Left forelimb (tissue), 1 donor: ENCODE results near the gene PRDX6.
"Not testable (repeated sequence)": the region's sequence is repeated elsewhere in the genome, so short reads cannot be mapped to it uniquely, and the experiment has no call there.

Source experiments
- DNase-seq: peaks from one replicate; pipeline ENCODE4 v3.0.0-alpha.2; 2018; ENCODE audit warnings: low spot score

PRDX6 gene

DNA sequence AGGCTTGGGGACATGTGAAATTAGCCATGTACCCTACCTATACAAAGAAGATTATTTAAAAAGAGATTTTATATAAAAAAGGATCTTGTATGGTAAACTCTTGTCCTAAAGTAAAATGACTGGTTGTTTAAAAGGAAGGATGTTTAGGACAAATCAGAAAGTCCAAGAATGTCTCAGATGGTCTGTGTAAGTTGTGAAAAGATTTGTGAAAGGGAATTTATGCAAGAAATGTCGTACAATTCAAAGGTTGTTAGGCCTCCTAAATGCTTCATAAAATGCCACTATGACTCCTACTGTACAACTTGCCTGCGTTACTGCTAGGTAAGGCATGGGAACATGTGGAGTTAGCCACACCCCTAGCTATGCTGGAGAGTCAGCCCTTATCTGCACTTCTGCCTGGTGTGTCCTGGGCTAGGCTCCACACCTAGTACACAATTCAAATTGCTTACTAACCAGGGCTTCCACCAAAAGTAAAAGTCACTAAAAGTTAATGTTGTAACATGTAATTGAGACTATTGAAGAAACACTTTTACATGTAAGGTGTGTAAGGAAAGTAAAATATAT, 19.7 kb downstream of the PRDX6 start:
- no peak for DNase-seq

GRCh38 chr1:173499729-173500128, 22.6 kb downstream of the PRDX6 start:
- no peak for DNase-seq

- no peak for DNase-seq
Measured at GRCh38 chr1:173502104-173502503, 25.0 kb downstream of the PRDX6 start.

DNA sequence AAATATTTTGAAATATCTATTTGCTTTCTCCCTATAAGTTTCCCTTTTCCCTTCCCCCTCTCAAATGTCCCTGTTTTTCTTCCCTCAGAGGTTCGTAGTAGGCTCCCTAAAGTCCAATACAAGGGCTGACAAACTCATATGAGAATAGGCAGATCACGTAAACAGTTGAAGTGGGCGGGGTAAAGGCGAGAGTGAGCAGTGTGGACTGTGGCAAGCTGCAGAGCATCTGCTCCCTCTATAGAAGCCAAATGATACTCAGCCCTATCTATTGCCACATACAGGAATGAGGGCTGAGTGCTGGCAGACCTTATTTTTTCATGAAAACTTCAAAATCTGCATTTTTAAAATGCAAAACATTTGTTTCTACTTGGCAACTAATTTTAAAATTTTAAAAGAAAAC, 26.3 kb downstream of the PRDX6 start:
- no peak for DNase-seq

DNA sequence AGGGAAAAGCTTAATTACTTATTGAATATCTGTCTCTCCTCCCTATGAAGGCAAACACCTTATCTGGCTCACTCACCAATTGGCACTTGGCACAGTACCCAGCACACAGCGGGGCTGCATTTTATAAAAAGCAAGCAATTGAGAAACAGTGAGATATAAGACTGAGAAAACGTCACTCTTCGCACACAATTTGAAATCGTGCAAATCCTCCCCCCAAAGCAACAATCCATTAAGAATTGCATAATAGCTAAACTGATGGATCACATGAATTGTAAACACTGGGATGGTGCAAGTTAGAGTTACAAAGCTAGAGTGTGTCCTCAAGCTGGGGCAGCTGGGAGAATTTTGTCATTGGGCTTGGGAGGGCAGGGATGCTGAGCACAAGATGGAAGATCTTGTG, 27.1 kb downstream of the PRDX6 start:
- no peak for DNase-seq

DNA sequence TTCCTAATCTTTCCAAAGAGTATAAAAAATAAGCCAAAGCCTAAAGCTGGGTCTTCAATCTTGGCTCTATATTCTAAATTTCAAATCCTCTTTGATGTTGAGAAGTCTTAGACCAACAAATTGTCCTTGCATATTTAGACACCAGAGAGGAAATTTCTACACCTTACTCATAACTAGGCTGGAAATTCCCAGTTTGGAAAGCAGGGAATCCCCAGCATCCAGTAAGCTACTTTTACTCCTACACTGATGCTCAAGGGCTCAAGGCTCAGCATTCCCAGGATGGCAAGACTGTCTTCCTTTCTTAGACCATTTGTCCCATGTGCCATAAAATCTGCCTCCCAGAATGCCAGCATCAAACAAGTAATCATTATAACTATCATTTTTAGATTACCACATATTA, 28.3 kb downstream of the PRDX6 start:
- no peak for DNase-seq

DNA sequence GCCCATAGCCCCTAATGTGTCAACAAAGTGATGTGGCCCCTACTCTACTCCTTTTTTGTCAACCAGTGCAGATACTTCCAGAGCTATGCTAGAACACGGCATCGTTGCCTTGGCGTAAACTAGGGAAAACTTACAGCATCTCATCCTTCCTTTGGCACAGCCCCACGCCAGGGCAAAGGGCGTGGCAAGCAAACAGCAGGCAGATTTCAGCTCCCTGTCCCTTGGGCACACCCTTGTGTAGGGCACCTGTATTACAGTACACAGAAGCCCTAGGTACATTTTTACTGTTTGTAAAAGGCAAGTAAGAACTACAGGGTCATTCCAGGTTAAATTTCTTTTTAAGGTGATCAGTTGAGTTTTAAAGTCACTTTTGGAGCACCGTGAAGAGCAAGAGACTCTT, 29.3 kb downstream of the PRDX6 start:
- no peak for DNase-seq

DNA sequence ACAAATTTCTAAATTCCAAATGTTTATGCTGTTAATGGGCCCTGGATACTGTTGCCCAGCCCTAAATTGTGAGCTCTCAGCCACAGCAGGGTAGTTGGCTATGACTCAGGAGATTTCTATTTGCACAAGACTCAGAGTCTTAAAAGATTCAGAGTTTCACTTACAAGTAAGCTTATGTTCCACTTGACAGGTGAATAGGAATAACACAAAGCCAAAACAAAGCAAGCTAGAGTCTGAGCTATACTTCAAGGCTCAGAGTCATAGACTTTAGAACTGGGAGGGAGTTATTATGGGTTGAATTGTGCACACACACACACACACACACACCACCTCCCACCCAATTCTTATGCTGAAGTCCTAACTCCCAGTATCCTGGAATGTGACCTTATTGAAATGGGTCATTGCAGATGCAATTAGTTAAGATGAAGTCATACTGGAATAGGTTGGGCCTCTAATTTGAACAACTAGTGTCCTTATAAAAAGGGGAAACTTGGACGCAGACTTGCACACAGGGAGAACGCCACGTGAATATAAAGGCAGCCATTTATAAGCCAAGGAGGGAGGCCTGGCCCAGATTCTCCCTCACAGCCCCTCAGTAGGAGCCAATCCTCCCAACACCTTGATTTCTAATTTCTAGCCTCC, 30.2 kb downstream of the PRDX6 start:
- DNase-seq = no peak

- no peak for DNase-seq
Measured at GRCh38 chr1:173507847-173508209, 30.7 kb downstream of the PRDX6 start.

DNA sequence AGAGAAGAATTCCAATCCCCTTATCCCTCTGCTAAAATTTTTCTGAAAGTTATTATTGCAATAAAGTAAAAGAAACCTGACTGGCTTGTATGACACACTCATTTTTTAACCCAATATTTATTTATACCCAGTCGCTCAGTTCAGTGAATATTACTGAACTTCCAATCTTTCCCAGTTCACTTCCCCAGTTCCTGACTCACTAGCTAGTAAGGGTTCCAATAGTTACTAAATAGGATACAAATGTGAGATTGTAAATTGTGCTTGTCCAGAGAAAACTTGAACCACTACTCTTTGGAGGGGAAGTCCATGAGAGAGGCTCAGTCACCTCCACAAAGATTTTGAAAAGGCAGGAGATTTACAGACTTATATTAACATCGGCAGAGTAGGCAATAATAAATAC, 31.4 kb downstream of the PRDX6 start:
- DNase-seq = no peak

DNA sequence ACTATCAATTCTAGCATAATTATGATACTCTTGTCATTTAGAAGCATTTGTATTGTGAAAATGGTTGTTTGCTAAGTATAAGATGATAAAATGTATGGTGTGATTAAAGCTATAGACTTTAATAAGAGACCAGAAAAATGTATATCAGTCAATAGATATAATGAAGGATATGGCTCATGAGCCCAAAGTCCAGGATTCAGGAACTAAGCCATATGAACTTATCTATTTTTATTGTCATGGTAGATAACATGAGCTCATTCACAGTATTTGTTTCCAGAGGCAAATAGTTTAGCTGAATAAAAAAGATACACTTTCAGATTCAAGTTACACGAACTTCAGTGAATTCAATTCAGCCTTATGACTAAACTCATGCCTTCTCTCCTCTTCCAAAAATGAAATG, 32.7 kb downstream of the PRDX6 start:
- no peak for DNase-seq

GRCh38 chr1:173514503-173514902, 37.4 kb downstream of the PRDX6 start:
- not testable (repeated sequence) for DNase-seq

DNA sequence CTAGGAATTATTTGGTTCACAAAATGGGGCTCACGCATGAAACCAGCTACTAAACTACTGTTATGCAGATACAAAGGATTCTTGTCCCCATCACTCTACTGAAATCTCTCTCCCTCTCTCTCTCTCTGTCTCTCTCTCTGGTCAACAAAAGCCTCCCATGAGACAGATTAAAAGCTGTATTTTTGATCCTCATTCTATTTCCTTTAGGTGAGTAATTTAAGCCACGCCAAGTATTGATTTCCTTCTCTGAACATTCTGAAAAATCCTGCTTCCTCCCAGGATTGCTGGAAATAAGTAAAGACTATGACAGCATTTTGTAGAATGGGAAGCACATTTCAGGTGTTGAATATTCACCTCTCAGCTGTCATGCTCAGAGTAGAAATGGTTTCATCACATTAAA, 43.7 kb downstream of the PRDX6 start:
- DNase-seq = no peak

- DNase-seq = no peak
Measured at GRCh38 chr1:173523329-173523728, 46.2 kb downstream of the PRDX6 start.

DNA sequence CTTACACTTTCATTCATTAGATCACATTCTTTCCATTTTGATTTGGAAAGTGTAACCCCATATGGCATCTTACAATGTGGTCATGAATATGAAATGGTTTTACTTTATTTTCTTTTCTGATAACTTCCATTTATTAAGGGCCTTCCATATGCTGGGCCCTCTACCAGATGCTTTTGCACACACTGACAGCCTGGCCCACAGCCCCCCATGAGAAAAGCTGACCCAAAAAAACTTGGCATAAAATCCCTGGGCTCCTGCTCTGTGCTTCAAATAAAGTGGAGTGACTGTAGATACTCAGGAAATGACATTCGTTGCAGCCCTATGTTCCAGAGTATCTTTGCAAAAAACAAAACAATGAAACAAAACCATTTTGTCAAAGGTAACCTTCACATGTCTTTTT, 48.8 kb downstream of the PRDX6 start:
- DNase-seq = no peak

DNA sequence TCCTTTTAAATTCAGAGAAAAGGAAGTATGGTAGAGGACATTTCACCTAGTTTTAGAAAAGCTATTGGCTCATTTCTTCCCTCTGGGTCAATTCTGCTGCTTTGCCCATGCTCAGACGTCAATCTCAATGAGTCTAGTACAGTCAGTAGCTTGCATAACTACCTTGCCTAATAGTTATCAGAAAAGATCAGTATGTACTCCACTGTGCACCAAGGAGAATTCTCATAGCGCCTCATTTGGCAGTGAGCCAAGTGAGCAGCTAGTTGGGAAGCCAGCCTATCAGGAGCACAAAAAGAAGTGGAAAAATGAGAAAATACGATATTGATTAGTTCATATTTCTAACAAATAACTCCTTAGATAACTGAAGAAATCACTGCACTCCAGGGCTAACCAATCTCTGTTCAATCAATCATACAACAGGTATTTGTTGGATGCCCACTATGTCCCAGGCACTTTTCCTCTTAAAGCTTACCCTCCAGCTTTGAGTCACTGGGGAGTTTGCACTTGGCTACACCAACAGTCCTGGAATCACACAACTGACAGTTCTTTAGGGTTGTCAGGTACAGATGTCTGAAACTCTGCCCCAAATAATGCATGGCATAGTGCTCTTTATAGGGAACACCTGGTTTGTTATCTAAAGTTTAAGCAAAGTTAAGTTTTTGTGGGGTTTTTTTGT, 50.2 kb downstream of the PRDX6 start:
- no peak for DNase-seq

GRCh38 chr1:173529106-173529505, 52.0 kb downstream of the PRDX6 start:
- no peak for DNase-seq

GRCh38 chr1:173530795-173531693, 53.9 kb downstream of the PRDX6 start:
- no peak for DNase-seq

DNA sequence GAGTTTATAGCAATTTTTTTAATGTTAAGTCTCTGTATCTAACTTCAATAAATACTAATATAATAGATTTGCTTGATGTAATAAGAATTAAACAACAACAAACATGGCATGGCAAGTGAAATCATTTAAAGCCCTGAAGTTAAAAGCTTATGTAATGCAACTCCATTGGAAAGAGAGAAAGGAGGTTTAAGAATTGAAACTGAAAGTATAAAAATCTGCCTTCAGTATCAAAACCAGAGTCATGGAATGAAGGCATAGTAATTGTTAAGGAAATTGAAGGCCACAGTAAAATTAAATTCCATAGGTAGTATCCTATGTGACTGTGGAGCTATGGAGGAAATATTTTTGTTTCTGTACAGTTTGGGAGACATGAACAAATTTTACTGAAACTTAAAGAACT, 55.1 kb downstream of the PRDX6 start:
- DNase-seq = no peak

DNA sequence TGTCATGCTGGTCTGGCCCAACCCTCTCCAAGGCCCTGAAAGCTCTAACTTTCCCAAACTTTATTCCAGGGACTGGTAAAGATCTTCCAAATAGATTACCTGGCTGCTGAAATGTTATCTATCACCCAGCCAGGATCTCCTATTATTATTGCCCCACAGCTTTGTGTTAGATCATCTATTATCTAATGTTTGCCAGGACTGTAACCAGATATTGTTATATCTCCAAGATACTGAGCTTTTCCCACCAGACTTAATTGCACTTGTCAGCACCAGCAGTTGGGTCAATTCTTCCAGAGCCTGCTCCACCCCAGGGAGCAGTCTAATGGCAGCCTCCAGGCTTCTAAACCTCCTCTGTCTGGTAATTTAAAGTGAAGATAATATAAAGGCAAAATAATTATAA, 59.1 kb downstream of the PRDX6 start:
- no peak for DNase-seq
